Adipocyte (in vitro differentiated cells): Measurements from ENCODE around the gene ACTN1.
A peak's percentile ranks its signal among the peaks of the same experiment; 100 is the strongest.

Experiments
- DNase-seq: peaks from one replicate; pipeline ENCODE4 v3.0.0-alpha.2; 2015; ENCODE audit warnings: low read depth
- H3K27me3 ChIP-seq: replicated peaks from 2 replicates; pipeline ENCODE4 v1.7.0; 2013; ENCODE audit warnings: mild to moderate bottlenecking, low read length, moderate library complexity; ENCODE audit not compliant: control insufficient read depth, insufficient read depth
- H3K36me3 ChIP-seq: 2 replicates; pipeline ENCODE4 v1.7.0; 2013; ENCODE audit warnings: low read length, mild to moderate bottlenecking, moderate library complexity; ENCODE audit not compliant: control insufficient read depth, insufficient read depth, severe bottlenecking
- H3K4me1 ChIP-seq: 2 replicates; pipeline ENCODE4 v1.7.0; 2013; ENCODE audit warnings: mild to moderate bottlenecking, low read length, moderate library complexity; ENCODE audit not compliant: control insufficient read depth, insufficient read depth
- H3K4me3 ChIP-seq: 2 replicates; pipeline ENCODE4 v1.7.0; 2013; ENCODE audit warnings: mild to moderate bottlenecking, low read length, moderate library complexity
- H3K9ac ChIP-seq: 2 replicates; pipeline ENCODE4 v1.7.0; 2013; ENCODE audit warnings: mild to moderate bottlenecking, low read length, moderate library complexity
- H3K9me3 ChIP-seq: 2 replicates; pipeline ENCODE4 v1.7.0; 2013; ENCODE audit warnings: mild to moderate bottlenecking, low read length, moderate library complexity; ENCODE audit not compliant: control insufficient read depth

ACTN1 gene

GRCh38 chr14:69006346-69006745, 27.2 kb upstream of the ACTN1 start:
- no peak overlapping the region for H3K4me3 ChIP-seq

GRCh38 chr14:69005432-69006148, 26.5 kb upstream of the ACTN1 start:
- DNase-seq = peak; percentile 94
- Histone ChIP-seq H3K36me3 (no peaks in the 10 kb centered on the region), H3K4me1 (peaks cover 15% of the 10 kb centered on the region), H3K27me3 (no peaks in the 10 kb centered on the region), H3K9me3 (no peaks in the 10 kb centered on the region), H3K4me3 (no peak overlapping the region), H3K9ac (no peak overlapping the region)

More at GRCh38 chr14:69006346-69006745, 27.2 kb upstream of the ACTN1 start:
- Histone ChIP-seq H3K9ac (no peak overlapping the region), H3K27me3 (no peaks in the 10 kb centered on the region), H3K36me3 (no peaks in the 10 kb centered on the region), H3K4me1 (peaks cover 15% of the 10 kb centered on the region), H3K9me3 (no peaks in the 10 kb centered on the region)
- DNase-seq = no peak

- Histone ChIP-seq H3K36me3 (no peaks in the 10 kb centered on the region), H3K4me1 (peaks cover 15% of the 10 kb centered on the region), H3K9ac (no peak overlapping the region), H3K27me3 (no peaks in the 10 kb centered on the region), H3K9me3 (no peaks in the 10 kb centered on the region), H3K4me3 (no peak overlapping the region)
- peak; percentile 25 for DNase-seq
Observed at GRCh38 chr14:69004731-69005431, 25.8 kb upstream of the ACTN1 start.

- peaks cover 13% of the 10 kb centered on the region for H3K4me1 ChIP-seq
- no peak overlapping the region for H3K9ac ChIP-seq
- no peaks in the 10 kb centered on the region for H3K9me3 ChIP-seq
- H3K27me3 ChIP-seq = no peaks in the 10 kb centered on the region
- no peaks in the 10 kb centered on the region for H3K36me3 ChIP-seq
- no peak overlapping the region for H3K4me3 ChIP-seq
- DNase-seq = no peak
Observed at GRCh38 chr14:69003626-69004025, 24.5 kb upstream of the ACTN1 start.

- no peak overlapping the region for H3K4me3 ChIP-seq
- DNase-seq = no peak
- no peaks in the 10 kb centered on the region for H3K27me3 ChIP-seq
- no peak overlapping the region for H3K9ac ChIP-seq
- H3K4me1 ChIP-seq = peaks cover 9% of the 10 kb centered on the region
- no peaks in the 10 kb centered on the region for H3K9me3 ChIP-seq
- no peaks in the 10 kb centered on the region for H3K36me3 ChIP-seq
Observed at GRCh38 chr14:69002069-69002468, 23.0 kb upstream of the ACTN1 start.

- H3K27me3 ChIP-seq = no peaks in the 10 kb centered on the region
- no peaks in the 10 kb centered on the region for H3K36me3 ChIP-seq
- H3K9me3 ChIP-seq = no peaks in the 10 kb centered on the region
- no peak overlapping the region for H3K4me3 ChIP-seq
- no peak for DNase-seq
- H3K9ac ChIP-seq = no peak overlapping the region
- peaks cover 9% of the 10 kb centered on the region for H3K4me1 ChIP-seq
Observed at GRCh38 chr14:69001375-69001774, 22.3 kb upstream of the ACTN1 start.

- no peak for DNase-seq
- no peaks in the 10 kb centered on the region for H3K4me1 ChIP-seq
- H3K36me3 ChIP-seq = no peaks in the 10 kb centered on the region
- H3K9me3 ChIP-seq = peaks cover 3% of the 10 kb centered on the region
- no peak overlapping the region for H3K9ac ChIP-seq
- H3K27me3 ChIP-seq = no peaks in the 10 kb centered on the region
- H3K4me3 ChIP-seq = no peak overlapping the region
Observed at GRCh38 chr14:68998062-68998461, 19.0 kb upstream of the ACTN1 start.

- H3K9me3 ChIP-seq = peaks cover 3% of the 10 kb centered on the region
- no peak overlapping the region for H3K9ac ChIP-seq
- H3K4me1 ChIP-seq = no peaks in the 10 kb centered on the region
- no peak overlapping the region for H3K4me3 ChIP-seq
- no peak for DNase-seq
- H3K36me3 ChIP-seq = no peaks in the 10 kb centered on the region
- no peaks in the 10 kb centered on the region for H3K27me3 ChIP-seq
Observed at GRCh38 chr14:68995731-68996130, 16.6 kb upstream of the ACTN1 start.

- Histone ChIP-seq H3K9me3 (peaks cover 3% of the 10 kb centered on the region), H3K36me3 (no peaks in the 10 kb centered on the region), H3K9ac (no peak overlapping the region), H3K4me1 (no peaks in the 10 kb centered on the region), H3K27me3 (no peaks in the 10 kb centered on the region), H3K4me3 (no peak overlapping the region)
- no peak for DNase-seq
Observed at GRCh38 chr14:68994056-68994455, 15.0 kb upstream of the ACTN1 start.

- H3K27me3 ChIP-seq = no peaks in the 10 kb centered on the region
- peaks cover 9% of the 10 kb centered on the region for H3K4me1 ChIP-seq
- no peaks in the 10 kb centered on the region for H3K36me3 ChIP-seq
- DNase-seq = no peak
- no peak overlapping the region for H3K4me3 ChIP-seq
- H3K9me3 ChIP-seq = no peaks in the 10 kb centered on the region
- H3K9ac ChIP-seq = no peak overlapping the region
Observed at GRCh38 chr14:68987653-68988036, 8.5 kb upstream of the ACTN1 start.

- H3K36me3 ChIP-seq = no peaks in the 10 kb centered on the region
- peaks cover 14% of the 10 kb centered on the region for H3K4me1 ChIP-seq
- H3K9ac ChIP-seq = no peak overlapping the region
- no peak for DNase-seq
- H3K4me3 ChIP-seq = no peak overlapping the region
- H3K27me3 ChIP-seq = no peaks in the 10 kb centered on the region
- no peaks in the 10 kb centered on the region for H3K9me3 ChIP-seq
Observed at GRCh38 chr14:68986926-68987652, 8.0 kb upstream of the ACTN1 start.
